ENCODE data around the gene CEACAM18.
"Not testable (repeated sequence)": the region's sequence is repeated elsewhere in the genome, so short reads cannot be mapped to it uniquely, and the experiment has no call there.

The CEACAM18 gene

GRCh38 chr19:51500931-51501330 is 22.6 kb downstream of the CEACAM18 start:
- DNase-seq: not testable (repeated sequence)

GRCh38 chr19:51501594-51502263 is 23.4 kb downstream of the CEACAM18 start, which contains the start of gene SIGLEC12:
Gene SIGLEC12, minus strand, starts transcription at chr19:51501800. Its CDS starts 67 bp downstream, at chr19:51501733.
- no peak for DNase-seq

GRCh38 chr19:51503286-51503817 is 25.0 kb downstream of the CEACAM18 start:
- no peak for DNase-seq

GRCh38 chr19:51503896-51504295 is 25.6 kb downstream of the CEACAM18 start:
- DNase-seq: no peak

- no peak for DNase-seq
These were observed 27.6 kb downstream of the CEACAM18 start for GRCh38 chr19:51505904-51506303.

GRCh38 chr19:51507192-51507591 is 28.9 kb downstream of the CEACAM18 start:
- no peak for DNase-seq

GRCh38 chr19:51507640-51508058 is 29.3 kb downstream of the CEACAM18 start:
- no peak for DNase-seq

- no peak for DNase-seq
These were observed 29.9 kb downstream of the CEACAM18 start for GRCh38 chr19:51508059-51508733.

- no peak for DNase-seq
These were observed 31.7 kb downstream of the CEACAM18 start for GRCh38 chr19:51509823-51510660.

- no peak for DNase-seq
These were observed 33.0 kb downstream of the CEACAM18 start for GRCh38 chr19:51511353-51511752.

- DNase-seq: no peak
These were observed 35.6 kb downstream of the CEACAM18 start for GRCh38 chr19:51513968-51514367.

GRCh38 chr19:51514866-51515481 is 36.6 kb downstream of the CEACAM18 start:
- DNase-seq: peak; percentile 2

- no peak for DNase-seq
These were observed 42.4 kb downstream of the CEACAM18 start for GRCh38 chr19:51520728-51521127.

GRCh38 chr19:51521357-51521756 is 43.0 kb downstream of the CEACAM18 start:
- DNase-seq: no peak

GRCh38 chr19:51521781-51522180 is 43.4 kb downstream of the CEACAM18 start:
- DNase-seq: no peak

GRCh38 chr19:51524666-51525264 is 46.4 kb downstream of the CEACAM18 start:
- DNase-seq: no peak

GRCh38 chr19:51525651-51526050 is 47.3 kb downstream of the CEACAM18 start:
- DNase-seq: no peak

- DNase-seq: no peak
These were observed 51.0 kb downstream of the CEACAM18 start for GRCh38 chr19:51529301-51529700.

- DNase-seq: no peak
These were observed 52.3 kb downstream of the CEACAM18 start for GRCh38 chr19:51530616-51531015.

GRCh38 chr19:51531349-51532315 is 53.3 kb downstream of the CEACAM18 start, which contains the start of gene SIGLEC6:
Gene SIGLEC6, minus strand, starts transcription at chr19:51531670. Its CDS starts 22 bp downstream, at chr19:51531648.
- DNase-seq: no peak

GRCh38 chr19:51535535-51535934 is 57.2 kb downstream of the CEACAM18 start:
- DNase-seq: no peak
